Activated naive CD4-positive, alpha-beta T cell treated with anti-CD3 and anti-CD28 coated beads, Interleukin-2, amount 50 U/mL, for 72 hours (primary cell): ENCODE data around the gene LRRC15. TPM values are rescaled to one million over a fixed set of nuclear protein-coding genes. Genes with fewer than 3 reads are reported as not detected.

Experiments
- ATAC-seq, 2 donors: fragments of 150-1000 bp; cut with Tn5 transposase; 2 replicates each; pipeline ENCODE4 v1.10.0; 2021; ENCODE audit warnings: mild to moderate bottlenecking in 2 of 2, moderate library complexity in 2 of 2
- DNase-seq, 2 donors: peaks; one replicate each; pipeline ENCODE4 v3.0.0; 2021 to 2022; ENCODE audit warnings: low spot score in 2 of 2
- H3K27ac Mint-ChIP-seq, 2 donors: one replicate each; pipeline ENCODE4 v1.8.0; 2022; ENCODE audit warnings: mild to moderate bottlenecking in 2 of 2, mixed read lengths in 2 of 2
- H3K36me3 Mint-ChIP-seq, 2 donors: one replicate each; pipeline ENCODE4 v1.8.0; 2022; ENCODE audit warnings: mixed read lengths in 2 of 2
- H3K9me3 Mint-ChIP-seq, 2 donors: one replicate each; pipeline ENCODE4 v1.8.0; 2022; ENCODE audit warnings: mixed read lengths in 2 of 2
- total RNA-seq, 2 donors: library from RNA; stranded (reverse); gene quantifications; one replicate each; pipeline ENCODE4 v1.2.3, GENCODE V29; 2022

Gene LRRC15
- total RNA-seq, 2 donors from 2014 or later, result not detected

DNA sequence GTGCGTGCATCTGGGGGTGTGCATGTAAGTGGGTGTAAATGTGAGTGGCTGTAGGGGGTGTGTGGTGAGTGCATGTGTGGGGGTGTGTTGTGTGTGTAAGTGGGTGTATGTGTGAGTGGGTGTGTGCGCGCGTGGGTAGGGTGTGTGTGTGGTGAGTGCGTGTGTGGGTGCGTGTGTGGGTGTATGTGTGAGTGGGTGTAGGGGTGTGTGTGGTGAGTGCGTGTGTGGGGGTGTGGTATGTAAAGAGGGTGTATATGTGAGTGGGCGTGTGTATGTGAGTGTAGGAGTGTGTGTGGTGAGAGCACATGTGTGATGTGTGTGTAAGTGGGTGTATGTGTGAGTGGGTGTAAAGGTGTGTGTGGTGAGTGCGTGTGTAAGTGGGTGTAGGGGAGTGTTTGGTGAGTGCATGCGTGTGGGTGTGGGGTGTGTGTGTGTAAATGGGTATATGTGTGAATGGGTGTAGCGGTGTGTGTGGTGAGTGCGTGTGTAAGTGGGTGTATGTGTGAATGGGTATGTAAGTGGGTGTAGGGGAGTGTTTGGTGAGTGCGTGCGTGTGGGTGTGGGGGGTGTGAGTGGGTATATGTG lies 17.5 kb downstream of the LRRC15 start:
- DNase-seq (no peak), ATAC-seq (no peak)
- H3K27ac Mint-ChIP-seq, result no peak overlapping the region
- no peaks in the 10 kb centered on the region for H3K9me3 Mint-ChIP-seq
- no peaks in the 10 kb centered on the region for H3K36me3 Mint-ChIP-seq

DNA sequence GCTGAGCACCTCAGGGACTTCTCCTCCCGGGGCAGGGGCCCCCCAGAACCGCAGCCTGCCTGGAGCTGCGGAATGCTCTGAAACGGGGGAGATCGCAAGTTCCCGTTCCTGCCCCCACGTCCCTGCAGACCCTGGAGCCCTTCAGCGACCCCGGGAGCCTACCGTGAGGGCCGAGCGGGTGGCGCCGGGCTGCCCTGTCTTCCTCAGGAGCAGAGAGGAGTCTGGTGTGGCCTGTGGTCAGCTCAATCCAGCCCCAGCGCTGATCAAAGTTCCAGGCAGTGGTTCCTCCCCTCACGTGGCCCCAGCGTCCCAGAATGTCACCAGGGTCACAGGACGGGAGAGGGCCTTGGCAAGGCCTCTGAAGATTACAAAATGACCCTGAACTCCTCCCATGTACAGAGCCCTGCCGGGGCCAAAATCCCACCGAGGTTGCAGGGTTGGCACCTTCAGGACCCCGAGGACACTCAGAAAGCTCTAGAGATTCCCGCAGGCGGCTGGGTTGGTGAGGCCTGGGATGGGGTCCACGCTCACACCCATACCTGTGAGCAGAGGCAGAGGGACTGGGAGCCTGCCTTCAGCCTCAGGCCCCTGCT lies 18.4 kb downstream of the LRRC15 start, which contains the start of gene CPN2:
CPN2 (minus strand) TSS at position 249 of the 593 bp plus-strand sequence. CDS start 8,626 bp downstream, outside the sequence.
- Mint-ChIP-seq H3K9me3 (no peaks in the 10 kb centered on the region), H3K27ac (peak within 1 kb of the TSS in 1 of 2 donors; percentile 36)

DNA sequence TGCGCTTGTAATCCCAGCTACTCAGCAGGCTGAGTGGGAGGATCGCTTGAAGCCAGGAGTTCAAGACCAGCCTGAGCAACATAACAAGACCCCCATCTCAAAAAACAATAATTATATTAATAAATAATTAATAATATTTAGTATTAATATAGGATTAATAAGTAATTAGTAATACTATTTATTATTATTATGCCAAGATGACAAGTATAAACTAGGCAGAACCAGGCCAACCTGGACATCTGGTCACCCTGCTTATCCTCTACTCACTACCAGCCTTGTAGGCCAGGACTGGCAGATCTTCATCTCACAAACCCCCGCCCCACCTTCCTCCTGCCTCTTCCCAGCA lies 18.8 kb downstream of the LRRC15 start:
- DNase-seq (no peak), ATAC-seq (no peak)
- Mint-ChIP-seq H3K27ac (peak overlapping the region in 1 of 2 donors; percentile 36), H3K9me3 (no peaks in the 10 kb centered on the region), H3K36me3 (no peaks in the 10 kb centered on the region)

More for the DNA sequence above, 18.4 kb downstream of the LRRC15 start, which contains the start of gene CPN2:
- DNase-seq (no peak), ATAC-seq (no peak)
- H3K36me3 Mint-ChIP-seq, result no peaks in the 10 kb centered on the region

DNA sequence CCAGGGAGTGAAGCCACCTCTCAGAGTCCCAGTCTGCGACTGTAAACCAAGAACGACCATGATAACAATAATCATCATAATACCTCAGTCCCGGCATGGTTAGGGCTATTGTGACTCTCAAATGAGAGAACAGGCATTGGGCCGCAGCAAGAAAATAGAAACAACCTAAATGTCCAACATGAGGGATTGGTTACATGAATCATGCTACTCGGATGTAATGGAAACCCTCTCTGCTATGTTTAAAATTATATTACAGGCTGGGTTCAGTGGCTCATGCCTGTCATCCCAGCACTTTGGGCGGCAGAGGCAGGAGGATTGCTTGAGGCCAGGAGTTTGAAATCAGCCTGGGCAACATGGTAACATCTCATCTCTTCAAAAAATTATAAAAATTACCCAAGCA lies 21.2 kb downstream of the LRRC15 start:
- Mint-ChIP-seq H3K9me3 (no peaks in the 10 kb centered on the region), H3K27ac (no peak overlapping the region), H3K36me3 (no peaks in the 10 kb centered on the region)
- DNase-seq (no peak), ATAC-seq (no peak)

DNA sequence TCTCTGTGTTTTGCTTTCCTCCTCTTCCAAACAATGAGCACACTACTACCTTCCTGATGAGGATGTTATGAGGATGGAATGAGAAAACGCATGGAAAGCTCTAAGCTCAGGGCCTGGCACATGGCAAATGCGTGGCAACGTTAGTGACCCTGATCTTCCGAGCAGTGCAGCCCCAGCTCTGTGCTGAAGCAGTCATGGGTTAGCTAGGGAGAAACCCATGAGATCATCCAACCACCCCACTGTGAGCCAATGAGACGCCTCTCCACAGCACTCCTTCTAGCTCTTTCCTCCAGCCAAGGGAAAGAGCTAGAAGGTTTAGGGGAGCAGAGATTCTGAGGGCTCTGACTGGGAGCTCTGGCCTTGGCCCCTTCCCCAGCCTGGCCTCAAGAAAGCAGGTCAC lies 22.9 kb downstream of the LRRC15 start:
- Mint-ChIP-seq H3K36me3 (no peaks in the 10 kb centered on the region), H3K9me3 (no peaks in the 10 kb centered on the region), H3K27ac (no peak overlapping the region)
- no peak for DNase-seq
- peak in 1 of 2 donors; percentile 15 for ATAC-seq

DNA sequence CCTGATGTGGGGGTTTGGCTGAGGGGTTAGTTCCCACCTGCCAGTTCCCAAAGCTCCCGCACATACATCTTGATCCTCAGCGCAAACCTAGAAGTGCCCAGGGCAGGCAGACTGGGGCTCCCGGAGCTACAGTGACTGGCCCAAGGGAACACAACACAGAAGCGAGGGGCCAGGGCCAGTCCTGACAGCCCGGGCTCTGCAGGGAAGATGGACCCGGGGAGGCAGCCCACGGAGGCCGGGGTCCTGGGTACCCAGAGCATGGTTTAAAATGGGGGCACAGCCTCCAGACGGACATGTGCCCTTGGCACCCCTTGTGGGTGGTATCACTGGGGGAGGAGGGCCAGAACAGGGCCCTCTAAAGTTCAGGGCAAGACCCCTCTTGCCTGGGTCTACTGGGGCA lies 23.5 kb downstream of the LRRC15 start:
- Mint-ChIP-seq H3K27ac (no peak overlapping the region), H3K36me3 (no peaks in the 10 kb centered on the region), H3K9me3 (no peaks in the 10 kb centered on the region)
- DNase-seq, result no peak
- no peak for ATAC-seq

DNA sequence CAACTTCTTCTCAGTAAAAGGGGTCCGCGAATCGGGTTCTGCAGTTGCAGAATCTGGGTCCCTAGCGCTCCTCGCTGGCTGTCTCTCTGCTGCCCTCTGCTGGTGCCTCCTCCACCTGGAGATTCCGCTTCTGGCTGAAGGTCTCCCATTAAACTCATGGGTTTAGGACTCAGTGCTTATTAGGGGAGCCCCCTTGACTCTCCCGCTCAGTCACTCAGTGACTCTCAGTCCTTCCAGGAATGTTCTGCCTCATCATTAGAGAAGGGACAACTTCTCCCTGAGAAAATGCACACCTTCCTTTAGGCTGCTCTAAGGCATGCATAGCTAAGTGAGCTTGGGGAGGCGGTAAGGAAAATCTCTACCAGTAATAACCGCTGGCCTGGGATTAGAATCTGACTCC lies 25.5 kb downstream of the LRRC15 start:
- no peaks in the 10 kb centered on the region for H3K9me3 Mint-ChIP-seq
- ATAC-seq, result peak; percentile 74 to 78
- no peaks in the 10 kb centered on the region for H3K36me3 Mint-ChIP-seq
- no peak overlapping the region for H3K27ac Mint-ChIP-seq
- peak in 1 of 2 donors; percentile 78 for DNase-seq

DNA sequence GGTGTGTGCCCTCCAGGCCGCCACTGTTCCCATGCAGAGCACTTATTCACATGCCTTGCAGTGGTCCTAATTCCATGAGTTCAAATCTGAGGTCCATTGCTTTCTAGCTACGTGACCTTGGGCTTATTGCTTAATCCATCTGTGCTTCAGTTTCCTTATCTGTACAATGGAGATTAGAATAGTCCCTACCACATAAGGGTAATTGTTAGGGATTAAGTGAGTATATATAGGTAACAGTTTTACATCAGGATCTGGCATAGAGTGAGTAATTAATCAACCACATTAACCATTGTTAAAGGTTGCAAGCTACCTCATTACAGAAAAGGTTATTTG lies 26.0 kb downstream of the LRRC15 start:
- Mint-ChIP-seq H3K36me3 (no peaks in the 10 kb centered on the region), H3K9me3 (no peaks in the 10 kb centered on the region), H3K27ac (no peak overlapping the region)
- DNase-seq (no peak), ATAC-seq (no peak)

DNA sequence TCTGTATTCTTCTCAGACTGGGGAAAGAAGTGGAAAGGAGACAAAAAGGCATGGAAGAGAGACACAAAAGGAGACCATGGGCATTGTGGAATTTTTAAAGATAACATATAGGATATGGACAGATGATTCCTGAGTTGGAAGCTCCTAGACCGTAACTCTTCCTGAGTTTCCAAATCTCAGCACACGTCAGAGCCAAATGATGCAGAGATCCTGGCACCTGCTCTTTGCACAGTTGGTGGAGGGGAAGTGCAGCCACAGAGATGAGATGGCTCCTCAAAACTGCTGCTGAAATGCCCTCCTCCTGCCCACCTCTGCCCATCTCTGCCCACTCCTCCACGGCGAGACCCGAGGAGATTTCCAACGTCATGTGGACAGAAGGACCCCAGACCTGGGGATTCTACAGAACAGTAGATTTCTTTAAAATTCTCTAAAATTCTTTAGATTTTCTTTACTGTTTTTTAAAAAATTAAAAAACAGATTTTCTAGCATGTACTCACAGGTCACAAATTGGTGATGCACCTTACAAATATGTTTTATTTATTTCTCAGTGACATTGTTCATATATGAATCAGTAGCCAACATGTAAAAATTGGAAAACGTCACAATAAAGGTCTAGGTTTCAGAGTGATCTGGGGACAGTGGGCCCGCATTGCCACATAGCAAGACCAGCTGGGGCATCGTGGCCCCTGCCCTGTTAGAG lies 26.5 kb downstream of the LRRC15 start:
- Mint-ChIP-seq H3K36me3 (no peaks in the 10 kb centered on the region), H3K27ac (no peak overlapping the region), H3K9me3 (no peaks in the 10 kb centered on the region)
- no peak for DNase-seq
- no peak for ATAC-seq

DNA sequence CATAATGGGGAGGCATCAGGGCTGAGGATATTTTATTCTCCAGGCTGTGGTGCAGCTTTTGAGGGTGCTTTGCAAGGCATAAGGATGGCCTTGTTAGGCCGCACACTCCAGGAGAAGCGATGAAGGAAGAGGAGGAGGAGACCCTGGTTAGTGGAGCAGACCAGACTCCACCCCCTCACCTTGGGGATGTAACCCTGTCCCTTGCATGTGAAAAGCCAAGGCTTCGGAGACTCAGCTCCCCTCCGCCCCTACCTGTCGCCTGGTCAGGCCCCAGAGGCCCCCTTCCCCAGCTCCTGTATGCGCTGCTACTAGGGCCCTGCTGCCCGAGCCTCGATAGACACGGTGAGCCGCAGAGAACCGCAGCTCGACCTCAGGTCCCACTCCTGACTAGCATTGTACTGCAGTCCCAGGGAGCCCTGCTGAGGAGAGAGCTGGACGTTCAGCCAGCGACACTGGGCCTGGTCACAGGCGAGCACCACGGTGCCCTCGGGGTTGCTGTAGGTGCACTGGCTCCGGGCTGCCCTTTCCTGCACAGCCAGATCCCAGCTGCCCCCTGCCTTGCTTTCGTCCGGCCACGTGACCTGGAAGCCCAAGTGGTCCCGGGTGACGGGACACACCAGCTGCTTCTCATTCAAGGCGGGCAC lies 28.7 kb downstream of the LRRC15 start:
- H3K36me3 Mint-ChIP-seq, result no peaks in the 10 kb centered on the region
- H3K27ac Mint-ChIP-seq, result peak overlapping the region in 1 of 2 donors; percentile 60
- ATAC-seq (no peak), DNase-seq (no peak)
- H3K9me3 Mint-ChIP-seq, result no peaks in the 10 kb centered on the region

DNA sequence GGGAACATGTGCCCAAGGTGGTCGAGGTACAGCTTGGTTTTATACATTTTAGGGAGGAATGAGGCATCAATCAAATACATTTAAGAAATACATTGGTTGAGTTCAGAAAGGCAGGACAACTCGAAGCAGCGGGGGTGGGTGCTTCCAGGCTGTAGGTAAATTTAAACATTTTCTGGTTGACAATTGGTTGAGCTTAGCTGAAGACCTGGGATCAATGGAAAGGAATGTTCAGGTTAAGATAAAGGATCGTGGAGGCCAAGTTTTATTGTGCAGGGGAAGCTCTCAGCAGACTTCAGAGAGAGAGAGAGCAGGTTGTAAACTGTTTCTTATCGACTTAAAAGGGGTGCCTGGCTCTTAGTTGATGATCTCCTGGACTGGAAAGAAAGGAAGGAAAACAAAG lies 29.7 kb downstream of the LRRC15 start:
- DNase-seq (no peak), ATAC-seq (no peak)
- Mint-ChIP-seq H3K36me3 (no peaks in the 10 kb centered on the region), H3K27ac (peak overlapping the region in 1 of 2 donors; percentile 8), H3K9me3 (no peaks in the 10 kb centered on the region)

DNA sequence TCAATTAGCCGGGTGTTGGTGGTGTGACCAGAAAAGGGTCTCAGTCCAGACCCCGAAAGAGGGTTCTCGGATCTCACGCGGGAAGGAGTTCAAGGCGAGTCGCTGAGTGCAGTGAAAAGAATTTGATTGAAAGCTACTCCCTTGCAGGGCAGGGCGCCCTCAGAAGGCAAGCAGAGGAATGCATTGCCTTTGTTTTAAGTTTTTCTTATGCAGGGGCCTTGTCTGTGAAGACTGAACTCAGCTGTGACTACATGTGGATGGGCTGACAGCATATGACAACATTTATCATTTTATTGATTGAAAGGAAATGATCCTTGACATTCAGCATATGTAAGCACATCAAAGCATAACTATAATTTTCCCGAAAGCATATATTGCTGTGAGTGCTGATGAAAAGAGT lies 30.2 kb downstream of the LRRC15 start:
- no peak for DNase-seq
- Mint-ChIP-seq H3K36me3 (no peaks in the 10 kb centered on the region), H3K27ac (no peak overlapping the region), H3K9me3 (no peaks in the 10 kb centered on the region)
- ATAC-seq, result no peak

DNA sequence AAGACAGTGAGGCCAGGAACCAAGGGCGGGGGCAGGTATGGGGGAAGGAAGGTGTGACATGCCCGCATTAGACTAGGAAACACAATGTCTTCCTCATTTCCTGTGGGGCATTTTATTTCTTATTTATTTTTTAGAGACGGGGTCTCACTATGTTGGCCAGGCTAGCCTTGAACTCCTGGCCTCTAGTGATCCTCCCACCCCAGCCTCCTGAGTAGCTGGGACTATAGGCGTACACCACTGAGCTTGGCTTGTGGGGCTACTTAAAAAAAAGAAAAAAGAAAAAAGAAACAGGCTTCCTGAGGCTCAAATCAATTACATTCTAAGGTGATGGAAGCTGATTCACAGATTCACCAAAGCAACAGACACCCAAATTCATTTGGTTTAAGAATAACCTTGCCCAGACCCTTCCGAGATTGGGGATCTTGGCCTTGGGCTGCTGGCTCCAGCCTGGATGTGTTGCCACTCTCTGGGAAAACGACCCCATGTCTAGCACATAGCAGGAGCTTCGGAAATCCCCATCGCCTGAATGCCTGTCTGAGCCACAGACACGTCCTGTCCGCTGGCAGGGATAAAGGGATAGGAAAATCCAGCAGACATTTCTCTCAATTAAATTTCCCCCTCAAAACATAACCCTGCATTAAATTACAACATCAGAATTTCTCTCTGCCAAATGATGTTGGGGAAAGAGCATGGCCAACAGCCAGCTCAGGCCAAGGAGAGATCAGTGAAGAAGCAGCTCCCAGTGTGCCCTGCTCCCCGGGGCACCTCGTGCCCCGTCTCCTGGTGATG lies 31.4 kb downstream of the LRRC15 start:
- ATAC-seq (no peak), DNase-seq (no peak)
- Mint-ChIP-seq H3K9me3 (no peaks in the 10 kb centered on the region), H3K36me3 (no peaks in the 10 kb centered on the region), H3K27ac (peak overlapping the region in 1 of 2 donors; percentile 14)

DNA sequence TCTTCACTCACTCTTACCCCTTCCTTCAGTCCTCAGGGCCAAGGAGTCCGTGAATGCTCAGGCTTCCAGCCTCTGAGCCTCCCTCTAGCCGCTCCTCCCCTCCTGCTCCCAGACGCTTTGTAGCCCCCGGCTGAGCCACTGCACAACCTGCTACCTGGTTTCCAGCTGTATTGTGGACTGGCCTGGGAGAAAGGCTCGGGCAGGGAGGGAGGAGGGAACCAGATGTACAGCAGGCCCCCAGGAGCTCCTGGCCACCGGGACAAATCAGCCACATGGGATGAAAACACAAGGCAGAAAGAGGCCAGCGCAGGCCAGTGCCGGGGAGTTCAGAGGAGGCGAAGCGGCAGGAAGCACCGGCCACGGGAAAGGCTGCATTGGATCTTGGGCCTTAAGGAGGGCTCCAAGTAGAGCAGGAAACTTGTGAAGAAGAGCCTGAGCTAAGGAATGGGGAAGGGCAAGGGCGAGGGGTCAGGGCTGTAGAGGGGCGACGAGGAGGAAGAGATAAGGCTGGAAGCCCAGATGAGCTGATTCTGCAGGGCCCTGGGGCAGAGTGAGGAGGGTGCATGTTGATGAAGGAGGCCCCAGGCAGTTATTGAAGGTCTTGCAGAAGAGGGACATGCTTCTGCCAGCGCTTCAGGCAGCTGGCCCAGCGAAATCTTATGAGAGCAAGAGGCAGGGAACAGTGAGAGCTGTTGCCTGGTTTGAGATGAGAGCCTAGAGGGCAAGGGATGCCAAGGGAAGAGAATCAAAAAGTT lies 32.8 kb downstream of the LRRC15 start:
- H3K27ac Mint-ChIP-seq, result no peak overlapping the region
- ATAC-seq, result no peak
- H3K36me3 Mint-ChIP-seq, result no peaks in the 10 kb centered on the region
- H3K9me3 Mint-ChIP-seq, result no peaks in the 10 kb centered on the region
- no peak for DNase-seq

DNA sequence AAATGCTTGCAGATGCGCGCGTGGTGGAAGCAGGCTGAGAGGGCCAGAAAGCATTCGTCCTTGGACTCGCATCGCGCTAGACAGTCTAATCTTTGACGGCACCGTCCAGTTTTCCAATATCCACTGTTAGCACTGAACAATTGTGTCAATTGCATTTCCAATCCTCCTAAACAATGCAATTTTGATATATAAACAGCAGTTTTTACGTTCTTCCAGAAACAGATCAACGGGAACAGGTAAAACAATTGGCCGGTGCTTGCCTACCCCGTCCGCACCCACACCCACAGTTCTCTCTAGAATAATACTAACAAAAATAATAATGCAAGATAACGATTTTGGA lies 35.6 kb downstream of the LRRC15 start:
- ATAC-seq (no peak), DNase-seq (no peak)
- no peaks in the 10 kb centered on the region for H3K36me3 Mint-ChIP-seq
- no peak overlapping the region for H3K27ac Mint-ChIP-seq
- no peaks in the 10 kb centered on the region for H3K9me3 Mint-ChIP-seq

DNA sequence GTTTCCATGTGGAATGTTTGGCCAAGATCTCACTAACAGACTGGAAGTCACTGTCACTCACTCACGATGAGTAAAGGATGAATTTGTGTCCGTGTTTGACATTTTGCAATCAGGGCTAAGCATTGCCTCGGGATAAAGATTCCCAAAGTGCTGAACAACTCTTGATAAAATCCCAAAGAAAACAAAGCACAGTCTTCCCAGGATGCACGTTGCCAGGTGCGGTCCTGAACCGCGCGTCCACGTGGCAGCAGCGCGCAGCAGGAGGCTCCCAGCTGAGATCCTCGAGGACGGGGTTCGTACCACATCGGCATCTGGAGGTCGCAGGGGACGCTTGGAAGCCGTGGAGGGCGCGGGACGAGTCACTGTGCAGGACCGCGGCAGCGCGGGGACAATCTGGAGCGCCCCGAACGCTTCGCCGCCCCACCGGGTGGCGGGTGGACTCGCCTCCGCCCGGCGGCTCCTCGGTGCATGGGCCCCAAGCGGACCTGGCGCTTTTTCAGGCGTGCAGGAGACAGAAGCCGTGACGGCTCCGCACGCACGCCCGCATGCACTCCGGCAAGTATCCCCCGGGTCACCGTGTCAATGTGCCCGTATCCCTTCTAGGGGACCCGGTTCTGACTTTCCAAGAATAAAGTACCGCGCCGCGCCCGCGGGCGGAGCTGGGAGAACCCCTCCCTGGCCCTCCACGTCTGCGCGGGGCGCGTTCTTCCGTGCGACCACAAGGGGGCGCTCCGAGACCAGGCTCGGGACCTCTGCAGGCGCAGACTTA lies 36.1 kb downstream of the LRRC15 start:
- DNase-seq (peak; percentile 85 to 96), ATAC-seq (peak; percentile 97 to 98)
- no peaks in the 10 kb centered on the region for H3K36me3 Mint-ChIP-seq
- H3K9me3 Mint-ChIP-seq, result no peaks in the 10 kb centered on the region
- H3K27ac Mint-ChIP-seq, result no peak overlapping the region
